IPS-18c (cell line): ENCODE measurements around the gene EFNA5.

Experiments
- H3K4me3 ChIP-seq: 2 replicates; pipeline ENCODE4 v1.7.0; 2013; ENCODE audit warnings: low read depth, mild to moderate bottlenecking, low read length, moderate library complexity; ENCODE audit not compliant: insufficient read depth
- H3K9me3 ChIP-seq: one replicate; pipeline ENCODE4 v1.6.1; 2013; ENCODE audit warnings: mild to moderate bottlenecking, low read length, moderate library complexity; ENCODE audit not compliant: control insufficient read depth, insufficient read depth

EFNA5 gene

GRCh38 chr5:107597247-107597646 is 73.5 kb downstream of the EFNA5 start:
- Histone ChIP-seq H3K9me3 (no peaks in the 10 kb centered on the region), H3K4me3 (no peak overlapping the region)

- H3K4me3 ChIP-seq = no peak overlapping the region
- no peaks in the 10 kb centered on the region for H3K9me3 ChIP-seq
These were observed 76.3 kb downstream of the EFNA5 start for GRCh38 chr5:107594253-107595045.

DNA sequence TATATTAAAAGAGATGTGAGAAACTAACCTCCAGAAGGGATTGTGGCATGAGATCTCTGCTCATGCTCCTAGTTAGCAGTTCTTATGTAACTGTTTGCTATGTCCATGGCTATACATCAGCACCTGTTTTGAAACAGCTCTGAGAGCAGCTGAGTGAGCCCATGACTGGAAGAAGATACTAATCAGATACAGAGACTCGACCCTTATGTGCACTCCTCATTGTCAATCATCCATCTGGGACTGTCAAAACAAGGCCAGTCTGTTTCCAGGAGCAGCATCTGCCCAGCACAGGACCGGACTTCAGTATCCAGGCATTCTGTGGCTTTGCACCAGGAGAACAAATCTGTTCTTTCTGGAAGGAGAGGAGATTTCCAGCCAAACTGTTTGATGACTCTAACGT is 77.7 kb downstream of the EFNA5 start:
- no peak overlapping the region for H3K4me3 ChIP-seq
- no peaks in the 10 kb centered on the region for H3K9me3 ChIP-seq

- Histone ChIP-seq H3K9me3 (no peaks in the 10 kb centered on the region), H3K4me3 (no peak overlapping the region)
These were observed 78.2 kb downstream of the EFNA5 start for GRCh38 chr5:107592515-107592914.

GRCh38 chr5:107590686-107591085 is 80.1 kb downstream of the EFNA5 start:
- no peak overlapping the region for H3K4me3 ChIP-seq
- no peaks in the 10 kb centered on the region for H3K9me3 ChIP-seq

GRCh38 chr5:107589520-107590193 is 81.1 kb downstream of the EFNA5 start:
- Histone ChIP-seq H3K9me3 (no peaks in the 10 kb centered on the region), H3K4me3 (no peak overlapping the region)

DNA sequence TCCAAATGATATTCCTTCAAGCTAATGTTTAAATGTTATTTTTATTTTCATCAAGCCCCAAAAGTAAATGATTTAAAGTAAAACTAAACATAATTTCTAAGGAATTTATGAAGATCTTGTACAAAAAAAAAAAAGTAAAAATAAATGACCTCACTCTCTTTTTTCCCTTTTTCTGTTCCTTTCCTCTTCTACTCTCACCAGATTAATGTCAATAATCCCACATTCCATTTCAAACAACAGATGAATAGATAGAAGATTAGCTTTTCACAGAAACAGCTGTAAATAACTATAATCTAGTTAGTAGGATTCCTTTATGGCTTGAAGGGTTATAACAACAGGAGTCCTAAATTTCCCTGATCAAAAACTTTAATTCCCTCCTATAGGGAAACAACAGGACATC is 88.1 kb downstream of the EFNA5 start:
- Histone ChIP-seq H3K9me3 (no peaks in the 10 kb centered on the region), H3K4me3 (no peak overlapping the region)

DNA sequence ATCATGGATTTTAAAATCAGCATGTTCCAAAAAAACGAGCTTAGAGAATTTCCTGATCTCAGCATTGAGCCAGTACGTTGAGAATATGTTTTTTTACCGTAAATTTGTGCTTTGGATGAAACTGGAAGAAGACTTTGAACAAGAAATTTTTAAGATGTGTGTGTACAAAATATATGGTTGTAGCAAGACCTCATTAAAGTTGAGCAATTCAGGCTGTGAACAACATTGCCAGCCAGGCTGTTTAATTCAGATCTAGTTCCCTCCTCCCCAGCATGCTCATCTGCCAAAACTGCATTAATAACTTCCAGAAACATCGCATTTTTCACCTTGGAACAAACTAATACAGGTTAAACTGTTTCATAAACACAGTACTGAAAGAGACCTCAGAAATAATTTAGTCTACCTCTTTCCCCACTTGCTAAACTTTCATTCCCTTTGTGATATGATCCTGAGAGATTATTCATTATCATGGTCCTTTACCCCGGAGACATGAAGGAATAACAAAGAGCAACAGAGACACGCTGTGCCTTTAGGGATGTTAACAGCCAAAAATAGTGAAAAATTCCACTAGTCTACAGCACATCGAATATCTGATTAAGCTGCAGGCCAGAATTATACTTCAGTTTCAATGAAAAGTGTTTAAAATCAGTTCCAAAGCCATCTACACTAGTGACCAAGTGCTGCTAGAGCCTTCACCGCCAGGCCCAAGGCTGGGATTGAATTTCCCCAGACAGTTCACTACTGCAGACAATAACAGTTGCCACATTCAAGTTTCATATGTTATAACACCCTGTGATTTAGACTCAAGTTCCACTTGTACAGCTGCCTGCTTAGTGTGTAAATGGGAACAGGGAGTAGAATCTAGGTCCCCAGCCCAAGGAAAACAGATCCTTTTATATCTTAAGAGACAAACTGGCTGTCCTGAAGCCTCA is 89.6 kb downstream of the EFNA5 start:
- no peak overlapping the region for H3K4me3 ChIP-seq
- no peaks in the 10 kb centered on the region for H3K9me3 ChIP-seq

DNA sequence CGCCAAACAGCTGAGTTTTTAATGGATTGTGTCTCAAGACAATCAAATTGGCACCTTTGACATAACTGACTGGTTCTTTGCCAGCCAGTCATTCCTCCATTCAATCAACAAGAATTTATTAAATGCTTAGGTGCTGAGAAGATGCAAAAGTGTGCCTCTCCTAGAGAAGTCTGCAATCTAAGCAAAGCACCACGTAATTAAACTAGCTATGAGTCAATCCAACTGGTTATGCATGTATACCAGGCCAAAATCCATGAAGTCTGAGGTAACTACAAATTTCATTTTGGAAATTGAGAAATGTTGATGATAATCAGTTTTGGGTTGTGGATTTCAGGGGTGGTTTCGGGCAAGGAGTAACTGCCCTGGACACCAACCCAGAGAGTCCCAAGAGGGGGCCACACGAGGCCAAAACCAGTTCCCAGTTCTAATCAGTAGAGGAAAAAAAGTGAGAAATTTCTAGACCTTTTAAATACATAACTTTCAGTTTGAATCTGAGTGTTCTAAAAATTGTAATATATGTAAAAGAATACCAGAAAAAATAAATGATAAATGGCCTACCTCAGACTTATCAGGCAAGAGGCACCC is 92.6 kb downstream of the EFNA5 start:
- no peak overlapping the region for H3K4me3 ChIP-seq
- H3K9me3 ChIP-seq = no peaks in the 10 kb centered on the region

DNA sequence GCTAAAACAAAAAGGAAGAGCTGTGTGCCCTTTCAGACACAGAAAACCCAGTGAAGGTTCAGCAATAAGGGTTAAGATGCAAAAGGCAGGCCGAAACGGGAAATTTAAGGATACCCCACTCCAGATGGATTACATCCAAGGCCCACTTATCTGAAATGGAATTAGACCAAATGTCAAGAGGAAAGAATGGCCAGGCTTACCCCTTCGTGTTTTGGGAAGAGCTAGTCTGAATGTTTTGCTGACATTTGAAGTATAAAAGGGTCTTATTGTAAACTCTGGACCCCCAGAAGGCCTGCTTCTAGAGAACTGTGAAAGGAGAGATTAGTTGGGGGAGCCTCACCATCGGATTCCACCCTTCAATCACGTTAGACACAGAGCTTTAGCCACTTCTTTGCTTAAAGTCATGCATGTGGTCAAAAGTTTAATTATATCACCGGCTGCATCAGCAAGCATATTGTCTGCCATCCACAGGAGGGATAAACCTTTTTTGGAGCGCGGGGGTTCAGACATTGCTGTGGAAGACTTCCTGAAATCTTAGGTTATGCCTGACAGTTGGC is 93.3 kb downstream of the EFNA5 start:
- Histone ChIP-seq H3K9me3 (no peaks in the 10 kb centered on the region), H3K4me3 (no peak overlapping the region)

DNA sequence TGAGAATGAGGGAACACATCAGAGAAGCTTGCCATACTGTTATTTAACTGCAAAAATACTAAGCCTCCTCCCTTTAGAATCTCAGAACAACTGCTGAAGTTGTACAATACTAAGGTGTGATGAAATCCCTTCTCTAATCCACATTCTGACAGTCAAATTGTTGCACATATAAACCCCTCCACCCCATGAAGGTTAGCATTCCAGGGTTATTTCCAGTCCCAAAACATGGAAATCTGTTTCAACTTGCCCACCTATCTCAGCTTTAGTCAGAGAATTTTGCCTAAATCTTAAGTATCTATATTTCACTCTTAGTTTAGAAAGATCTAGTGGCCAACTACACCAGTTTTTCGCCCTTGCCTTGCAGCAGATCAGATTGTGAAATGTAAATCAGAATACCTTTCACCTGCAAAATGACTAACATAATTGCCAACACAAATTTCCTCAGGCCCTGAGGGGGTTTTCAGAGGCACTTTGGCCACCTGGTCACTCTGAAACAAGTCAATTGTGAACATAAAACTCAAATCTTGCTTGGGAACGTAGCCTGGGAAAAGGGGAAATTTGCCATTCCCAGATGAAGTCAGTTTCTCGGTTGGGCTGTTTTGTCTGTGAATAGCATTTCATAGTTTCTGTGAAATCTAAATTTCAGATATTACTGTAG is 93.9 kb downstream of the EFNA5 start:
- no peaks in the 10 kb centered on the region for H3K9me3 ChIP-seq
- no peak overlapping the region for H3K4me3 ChIP-seq

DNA sequence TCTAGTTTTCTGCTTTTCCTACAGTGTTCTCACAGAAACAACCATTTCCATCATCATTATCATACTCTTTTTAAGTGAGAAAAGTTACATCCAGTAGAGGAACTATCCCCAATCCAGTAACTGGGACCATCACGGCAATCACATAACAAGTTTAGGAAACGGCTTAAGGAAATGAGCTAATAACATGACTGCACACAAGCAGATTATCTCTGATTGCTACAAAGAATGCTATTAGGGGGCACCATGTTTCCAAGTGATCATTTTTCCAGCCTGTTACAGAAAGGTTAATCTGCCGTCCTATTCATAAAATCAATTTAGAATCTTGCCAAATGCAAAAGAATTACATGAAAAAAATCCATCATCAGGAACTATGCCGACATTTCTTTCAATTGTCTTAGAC is 94.6 kb downstream of the EFNA5 start:
- Histone ChIP-seq H3K4me3 (no peak overlapping the region), H3K9me3 (no peaks in the 10 kb centered on the region)

GRCh38 chr5:107574287-107574686 is 96.5 kb downstream of the EFNA5 start:
- H3K9me3 ChIP-seq = no peaks in the 10 kb centered on the region
- no peak overlapping the region for H3K4me3 ChIP-seq

DNA sequence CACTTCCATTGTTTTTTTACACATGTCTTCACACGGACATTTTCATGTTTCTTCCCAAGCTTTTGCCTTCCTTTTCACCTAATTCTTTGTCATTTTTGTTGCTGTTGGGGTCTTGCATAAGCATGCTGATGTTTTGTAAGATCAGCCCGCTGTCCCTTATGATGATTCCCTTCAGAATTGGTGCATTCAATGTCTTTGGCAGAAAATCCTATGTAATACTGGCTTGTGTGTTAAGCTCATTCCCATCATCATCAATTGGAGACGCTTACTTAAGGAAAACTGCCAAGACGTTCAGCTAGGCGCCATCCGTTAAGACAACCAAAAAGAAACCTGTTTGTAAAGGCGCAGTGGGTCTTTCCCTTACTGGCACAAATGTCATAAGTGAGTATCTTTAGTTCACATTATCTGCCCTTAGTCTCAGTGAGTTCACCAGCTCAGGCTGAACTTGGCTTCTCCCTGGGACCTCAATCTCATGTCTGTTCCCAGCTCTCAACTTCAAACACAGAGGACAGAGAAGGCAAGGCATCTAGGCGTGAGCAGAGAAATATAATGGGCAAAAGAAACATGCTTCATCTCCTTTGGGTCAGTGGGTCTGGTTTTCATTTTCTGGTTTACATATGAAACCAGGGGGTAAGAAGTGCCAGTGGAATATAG is 97.9 kb downstream of the EFNA5 start:
- Histone ChIP-seq H3K9me3 (no peaks in the 10 kb centered on the region), H3K4me3 (no peak overlapping the region)

GRCh38 chr5:107571621-107572536 is 98.9 kb downstream of the EFNA5 start:
- Histone ChIP-seq H3K4me3 (no peak overlapping the region; the same call in 1 of the 2 replicates), H3K9me3 (no peaks in the 10 kb centered on the region)
